Germinal center (tissue), 1 donor: ENCODE data around the gene POU3F3.

Experiments used
- DNase-seq: peaks from one replicate; pipeline ENCODE4 v3.0.0; 2012; ENCODE audit warnings: mixed read lengths, low spot score

The POU3F3 gene

GRCh38 chr2:104847586-104848160 lies 6.2 kb upstream of the POU3F3 start:
- DNase-seq: no peak

GRCh38 chr2:104848526-104848925 lies 5.4 kb upstream of the POU3F3 start:
- no peak for DNase-seq

GRCh38 chr2:104849101-104849500 lies 4.8 kb upstream of the POU3F3 start:
- no peak for DNase-seq

- no peak for DNase-seq
Measured at GRCh38 chr2:104849618-104850141, 4.2 kb upstream of the POU3F3 start.

GRCh38 chr2:104850361-104851290 lies 3.3 kb upstream of the POU3F3 start:
- no peak for DNase-seq

- no peak for DNase-seq
Measured at GRCh38 chr2:104851291-104852089, 2.4 kb upstream of the POU3F3 start.

- no peak for DNase-seq
Measured at GRCh38 chr2:104852090-104852666, 1.7 kb upstream of the POU3F3 start.

GRCh38 chr2:104854498-104855220 lies 744 bp downstream of the POU3F3 start:
- DNase-seq: no peak

- no peak for DNase-seq
Measured at GRCh38 chr2:104855221-104856085, 1.5 kb downstream of the POU3F3 start.

- no peak for DNase-seq
Measured at GRCh38 chr2:104856086-104856972, 2.4 kb downstream of the POU3F3 start.

- DNase-seq: no peak
Measured at GRCh38 chr2:104856973-104857261, 3.0 kb downstream of the POU3F3 start.

- DNase-seq: no peak
Measured at GRCh38 chr2:104857262-104858005, 3.5 kb downstream of the POU3F3 start.

- no peak for DNase-seq
Measured at GRCh38 chr2:104858006-104858978, 4.4 kb downstream of the POU3F3 start.

GRCh38 chr2:104859291-104859765 lies 5.4 kb downstream of the POU3F3 start:
- DNase-seq: no peak

GRCh38 chr2:104859766-104860450 lies 6.0 kb downstream of the POU3F3 start:
- no peak for DNase-seq

GRCh38 chr2:104860451-104860790 lies 6.5 kb downstream of the POU3F3 start:
- DNase-seq: no peak
